Esophagus muscularis mucosa (tissue), 4 donors: ENCODE measurements around the gene PSMD13. TPM values are rescaled to one million over a fixed set of nuclear protein-coding genes. Genes with fewer than 3 reads are reported as not detected.

Experiments
- DNase-seq: peaks from one replicate; pipeline ENCODE4 v3.0.0-alpha.2; 2017; ENCODE audit errors: extremely low spot score
- H3K27ac ChIP-seq, 4 donors: fragments of 200-600 bp; sonication (generic); replicated peaks in 1 of 4; 1 replicate in 3 of 4; 2 replicates in 1 of 4; pipeline ENCODE4 v1.5.1; 2016 to 2019; ENCODE audit warnings: mild to moderate bottlenecking in 1 of 4
- H3K27me3 ChIP-seq, 4 donors: fragments of 200-600 bp; sonication (generic); one replicate each; pipeline versions ENCODE4 v1.5.1 to v1.6.0; 2016 to 2019
- H3K36me3 ChIP-seq, 4 donors: fragments of 200-600 bp; sonication (generic); one replicate each; pipeline ENCODE4 v1.5.1; 2016 to 2019
- H3K4me1 ChIP-seq, 4 donors: fragments of 200-600 bp; sonication (generic); one replicate each; pipeline ENCODE4 v1.5.1; 2016 to 2019
- H3K4me3 ChIP-seq, 4 donors: fragments of 200-600 bp; sonication (generic); 1 replicate in 2 of 4; 2 replicates in 2 of 4; pipeline ENCODE4 v1.5.1; 2016 to 2019; ENCODE audit warnings: mild to moderate bottlenecking in 4 of 4, moderate library complexity in 1 of 4
- H3K9me3 ChIP-seq, 4 donors: fragments of 200-600 bp; sonication (generic); 1 replicate in 3 of 4; 2 replicates in 1 of 4; pipeline ENCODE4 v1.5.1; 2016 to 2019
- CTCF ChIP-seq, 3 experiments: fragments of 200-600 bp in 2 of 3; fragments of 450-650 bp in 1 of 3; sonication (generic) in 2 of 3; IDR thresholded peaks; one replicate each; pipeline ENCODE4 v1.5.1; 2017 to 2019; ENCODE audit warnings: antibody characterized with exemption in 3 of 3, mild to moderate bottlenecking in 2 of 3, moderate library complexity in 1 of 3
- EP300 ChIP-seq: sonication (generic); formaldehyde crosslinking; IDR thresholded peaks from one replicate; pipeline ENCODE4 v1.6.1; 2017; ENCODE audit warnings: antibody characterized with exemption
- POLR2A ChIP-seq: fragments of 450-650 bp; IDR thresholded peaks from one replicate; pipeline ENCODE4 v1.6.1; 2017; ENCODE audit warnings: antibody characterized with exemption, moderate library complexity, mild to moderate bottlenecking, low read depth
- POLR2AphosphoS5 ChIP-seq, 2 donors: sonication (generic); formaldehyde crosslinking; IDR thresholded peaks; one replicate each; pipeline ENCODE4 v1.6.1; 2017; ENCODE audit warnings: antibody characterized with exemption in 2 of 2
- WGBS: methylation state at CpG from one replicate; pipeline ENCODE4 v1.1.5; 2018; 5-methylcytosine and 5-hydroxymethylcytosine counted together
- intact Hi-C: fragments of 100-400 bp; cut with DNase I; formaldehyde crosslinking; loops from one replicate; pipeline ENCODE4 v1.15.1; 2023
- total RNA-seq, 4 donors: library from RNA; depleted of rRNA; stranded (reverse); fragments of >200 nt; gene quantifications; one replicate each; pipeline versions ENCODE4 v1.1.0 to v1.2.1, GENCODE V29; 2016

The PSMD13 gene
- total RNA-seq, 4 donors from 2014 or later: 86.4 to 124 (median 94.1) TPM

- Histone ChIP-seq H3K27me3 (no peaks in the 10 kb centered on the region), H3K9me3 (no peaks in the 10 kb centered on the region), H3K4me3 (no peak overlapping the region), H3K27ac (no peak overlapping the region), H3K4me1 (peaks cover 0 to 20% (median 18%) of the 10 kb centered on the region in 4 donors), H3K36me3 (peaks cover 10 to 51% (median 45%) of the 10 kb centered on the region in 4 donors)
- WGBS: 84% methylated on average over 8 of the region's 8 CpGs
- no peak for DNase-seq
- intact Hi-C loops: loop anchor here (10.0 kb wide), 1 partner anchor 165 kb away; the partner anchor contains the start of gene B4GALNT4
- TF ChIP-seq POLR2AphosphoS5 (IDR thresholded peaks at IDR 0.05): no peak
- TF ChIP-seq POLR2A: no peak
- no peak for TF ChIP-seq CTCF (IDR thresholded peaks at IDR 0.05)
- TF ChIP-seq EP300: no peak
These were observed 37.0 kb upstream of the PSMD13 start for GRCh38 chr11:199782-200181.

- intact Hi-C loops: loop anchor here (10.0 kb wide), 1 partner anchor 164 kb away; the partner anchor contains the start of gene B4GALNT4
- Histone ChIP-seq H3K4me3 (no peak overlapping the region), H3K9me3 (no peaks in the 10 kb centered on the region), H3K36me3 (peaks cover 13 to 58% (median 51%) of the 10 kb centered on the region in 4 donors), H3K27me3 (no peaks in the 10 kb centered on the region), H3K4me1 (peaks cover 5 to 26% (median 25%) of the 10 kb centered on the region in 4 donors), H3K27ac (no peak overlapping the region)
- TF ChIP-seq EP300: no peak
- no peak for TF ChIP-seq CTCF (IDR thresholded peaks at IDR 0.05)
- TF ChIP-seq POLR2A: no peak
- no peak for TF ChIP-seq POLR2AphosphoS5 (IDR thresholded peaks at IDR 0.05)
- no peak for DNase-seq
- WGBS: 93% methylated on average over 1 of the region's 13 CpGs
These were observed 36.4 kb upstream of the PSMD13 start for GRCh38 chr11:200224-201003.

GRCh38 chr11:201966-202365 lies 34.8 kb upstream of the PSMD13 start:
- H3K4me3 ChIP-seq: no peak overlapping the region
- intact Hi-C loops: loop anchor here (10.0 kb wide), 1 partner anchor 163 kb away; the partner anchor contains the start of gene B4GALNT4
- 82% methylated on average over 15 of the region's 15 CpGs for WGBS
- peaks cover 13 to 64% (median 53%) of the 10 kb centered on the region in 4 donors for H3K36me3 ChIP-seq
- H3K9me3 ChIP-seq: no peaks in the 10 kb centered on the region
- DNase-seq: no peak
- TF ChIP-seq EP300 (no peak), POLR2A (no peak), CTCF (IDR thresholded peaks at IDR 0.05) (no peak), POLR2AphosphoS5 (IDR thresholded peaks at IDR 0.05) (no peak)
- H3K27ac ChIP-seq: no peak overlapping the region
- H3K4me1 ChIP-seq: peaks cover 16 to 40% (median 37%) of the 10 kb centered on the region in 4 donors
- no peaks in the 10 kb centered on the region for H3K27me3 ChIP-seq

GRCh38 chr11:202490-202889 lies 34.3 kb upstream of the PSMD13 start:
- Histone ChIP-seq H3K9me3 (no peaks in the 10 kb centered on the region), H3K36me3 (peaks cover 13 to 64% (median 53%) of the 10 kb centered on the region in 4 donors), H3K27me3 (no peaks in the 10 kb centered on the region), H3K4me3 (no peak overlapping the region), H3K27ac (no peak overlapping the region), H3K4me1 (peaks cover 16 to 40% (median 37%) of the 10 kb centered on the region in 4 donors)
- intact Hi-C loops: loop anchor here (10.0 kb wide), 1 partner anchor 162 kb away; the partner anchor contains the start of gene B4GALNT4
- WGBS: 74% methylated on average over 8 of the region's 8 CpGs
- TF ChIP-seq POLR2AphosphoS5 (IDR thresholded peaks at IDR 0.05) (no peak), EP300 (no peak), CTCF (IDR thresholded peaks at IDR 0.05) (no peak), POLR2A (no peak)
- no peak for DNase-seq
